ENCODE data around the gene FBXO21.

GRCh38 chr12:117113231-117113630, 77.0 kb downstream of the FBXO21 start:
- TF ChIP-seq CTCF (IDR thresholded peaks at IDR 0.05) (no peak), POLR2A (IDR thresholded peaks at IDR 0.05) (no peak), POLR2AphosphoS5 (IDR thresholded peaks at IDR 0.05) (no peak)
